GM23338 (cell line): ENCODE measurements around the gene DAB2. TPM values are rescaled to one million over a fixed set of nuclear protein-coding genes. Genes with fewer than 3 reads are reported as not detected.

ENCODE experiments used
- ATAC-seq: fragments of 200-7000 bp; cut with Tn5 transposase; 3 replicates; pipeline ENCODE4 v1.9.1; 2020
- DNase-seq: peaks from one replicate; pipeline ENCODE4 v3.0.0-alpha.2; 2015; ENCODE audit warnings: low spot score
- H2AFZ ChIP-seq: fragments of 200-600 bp; sonication (generic); 2 replicates; pipeline ENCODE4 v1.8.0; 2016; ENCODE audit warnings: antibody characterized with exemption, mild to moderate bottlenecking, moderate library complexity
- H3F3A ChIP-seq: fragments of 200-600 bp; sonication (generic); replicated peaks from 2 replicates; pipeline ENCODE4 v1.8.0; 2017; ENCODE audit warnings: antibody characterized with exemption, mixed run types, low read depth
- H3K27ac ChIP-seq: fragments of 200-600 bp; sonication (generic); 2 replicates; pipeline ENCODE4 v1.6.1; 2016; ENCODE audit warnings: low read depth
- H3K27me3 ChIP-seq: fragments of 200-600 bp; sonication (generic); 2 replicates; pipeline ENCODE4 v1.8.0; 2016; ENCODE audit warnings: mild to moderate bottlenecking, mixed run types, moderate library complexity; ENCODE audit not compliant: insufficient read depth
- H3K36me3 ChIP-seq: fragments of 200-600 bp; sonication (generic); 2 replicates; pipeline ENCODE4 v1.8.0; 2016; ENCODE audit warnings: mild to moderate bottlenecking; ENCODE audit not compliant: insufficient read depth
- H3K4me1 ChIP-seq: fragments of 200-600 bp; sonication (generic); 2 replicates; pipeline ENCODE4 v1.8.0; 2016; ENCODE audit warnings: mild to moderate bottlenecking, moderate library complexity; ENCODE audit not compliant: insufficient read depth
- H3K4me2 ChIP-seq: fragments of 200-600 bp; sonication (generic); 2 replicates; pipeline ENCODE4 v1.7.1; 2017; ENCODE audit warnings: mixed run types
- H3K4me3 ChIP-seq: fragments of 200-600 bp; sonication (generic); 2 replicates; pipeline ENCODE4 v1.6.1; 2016; ENCODE audit warnings: mixed run types
- H3K79me2 ChIP-seq: fragments of 200-600 bp; sonication (generic); replicated peaks from 2 replicates; pipeline ENCODE4 v1.8.0; 2017; ENCODE audit warnings: mild to moderate bottlenecking; ENCODE audit not compliant: insufficient read depth
- H3K9me2 ChIP-seq: fragments of 200-600 bp; sonication (generic); 2 replicates; pipeline ENCODE4 v1.8.0; 2017; ENCODE audit not compliant: insufficient read depth
- H4K20me1 ChIP-seq: fragments of 200-600 bp; sonication (generic); replicated peaks from 2 replicates; pipeline ENCODE4 v1.8.0; 2017; ENCODE audit warnings: mild to moderate bottlenecking; ENCODE audit not compliant: insufficient read depth
- H3K27ac Mint-ChIP-seq: 2 replicates; pipeline ENCODE4 v1.8.0; 2020; ENCODE audit warnings: inconsistent platforms, mild to moderate bottlenecking, moderate library complexity, mixed read lengths
- H3K27me3 Mint-ChIP-seq: 3 replicates; pipeline ENCODE4 v1.8.0; 2022; ENCODE audit warnings: low read depth, mild to moderate bottlenecking, moderate library complexity, mixed read lengths, inconsistent platforms; ENCODE audit not compliant: insufficient read depth, poor library complexity
- H3K36me3 Mint-ChIP-seq: 3 replicates; pipeline ENCODE4 v1.8.0; 2021; ENCODE audit warnings: low read depth, mild to moderate bottlenecking, inconsistent platforms, moderate library complexity, mixed read lengths
- H3K4me1 Mint-ChIP-seq: 3 replicates; pipeline ENCODE4 v1.8.0; 2020; ENCODE audit warnings: mild to moderate bottlenecking, inconsistent platforms, mixed read lengths
- H3K4me3 Mint-ChIP-seq: 3 replicates; pipeline ENCODE4 v1.8.0; 2021; ENCODE audit warnings: moderate library complexity, mild to moderate bottlenecking, inconsistent platforms, mixed read lengths
- H3K9me3 Mint-ChIP-seq: 3 replicates; pipeline ENCODE4 v1.8.0; 2020; ENCODE audit warnings: moderate library complexity, mild to moderate bottlenecking, inconsistent platforms, mixed read lengths
- CREB1 ChIP-seq: fragments of 250-450 bp; sonication (Bioruptor Pico); IDR thresholded peaks from 2 replicates; pipeline ENCODE4 v1.5.0; 2020; ENCODE audit warnings: low read depth, mild to moderate bottlenecking, moderate library complexity
- EZH2 ChIP-seq: fragments of 200-600 bp; sonication (generic); IDR thresholded peaks from one replicate; pipeline ENCODE4 v1.8.0; 2017; ENCODE audit warnings: antibody characterized with exemption, mild to moderate bottlenecking, low read depth; ENCODE audit not compliant: unreplicated experiment
- EZH2phosphoT487 ChIP-seq: fragments of 200-600 bp; sonication (generic); IDR thresholded peaks from one replicate; pipeline ENCODE4 v1.8.1; 2018; ENCODE audit warnings: antibody characterized with exemption; ENCODE audit not compliant: unreplicated experiment
- JUNB ChIP-seq: IDR thresholded peaks from one replicate; pipeline ENCODE4 v1.6.1; 2016; ENCODE audit warnings: antibody characterized with exemption; ENCODE audit not compliant: unreplicated experiment
- NANOG ChIP-seq: IDR thresholded peaks from 2 replicates; pipeline ENCODE4 v1.6.1; 2016; ENCODE audit warnings: antibody characterized with exemption, borderline replicate concordance
- POLR2AphosphoS5 ChIP-seq: IDR thresholded peaks from 2 replicates; pipeline ENCODE4 v1.6.1; 2016; ENCODE audit warnings: antibody characterized with exemption, low read depth
- STAT1 ChIP-seq: IDR thresholded peaks from one replicate; pipeline ENCODE4 v1.6.1; 2016; ENCODE audit warnings: antibody characterized with exemption; ENCODE audit not compliant: unreplicated experiment
- ZNF114 ChIP-seq: fragments of 250-450 bp; sonication (Bioruptor Pico); IDR thresholded peaks from 2 replicates; pipeline ENCODE4 v1.5.0; 2020; ENCODE audit warnings: mild to moderate bottlenecking, moderate library complexity
- ZNF331 ChIP-seq: fragments of 250-450 bp; sonication (Bioruptor Pico); IDR thresholded peaks from 2 replicates; pipeline ENCODE4 v1.5.0; 2020; ENCODE audit warnings: low read depth, mild to moderate bottlenecking, moderate library complexity
- polyA plus RNA-seq: library from polyadenylated mRNA; unstranded; fragments of >200 nt; fragmentation: Nextera tagmentation; extraction: Ambion mirVana; gene quantifications from 2 replicates; pipeline ENCODE4 v1.2.1, GENCODE V29; 2016
- total RNA-seq: library from RNA; depleted of rRNA; stranded (reverse); fragments of >200 nt; shearing (Covaris generic); gene quantifications from 2 replicates; pipeline ENCODE4 v1.2.3, GENCODE V29; 2014
- TF ChIP-seq, protein P1 (sequence below): fragments of 250-450 bp; sonication (Bioruptor Pico); IDR thresholded peaks from 2 replicates; pipeline ENCODE4 v1.5.0; 2020; ENCODE audit warnings: mild to moderate bottlenecking, moderate library complexity
- TF ChIP-seq, protein P2 (sequence below): IDR thresholded peaks from one replicate; pipeline ENCODE4 v1.6.1; 2018; ENCODE audit warnings: antibody characterized with exemption; ENCODE audit not compliant: unreplicated experiment
- TF ChIP-seq, protein P3 (sequence below): IDR thresholded peaks from 2 replicates; pipeline ENCODE4 v1.6.1; 2016; ENCODE audit warnings: antibody characterized with exemption
- TF ChIP-seq, protein P4 (sequence below), 2 experiments: fragments of 200-600 bp in 1 of 2; sonication (generic) in 1 of 2; conservative IDR thresholded peaks; 2 replicates each; pipeline versions ENCODE4 v1.5.1 to v1.6.1; 2016 to 2017; ENCODE audit warnings: antibody characterized with exemption in 2 of 2, low read depth in 2 of 2, mild to moderate bottlenecking in 2 of 2, moderate library complexity in 1 of 2

DAB2 gene
- total and polyA plus RNA-seq, 2 experiments from 2014 or later = 6.4 to 8.4 TPM

DNA sequence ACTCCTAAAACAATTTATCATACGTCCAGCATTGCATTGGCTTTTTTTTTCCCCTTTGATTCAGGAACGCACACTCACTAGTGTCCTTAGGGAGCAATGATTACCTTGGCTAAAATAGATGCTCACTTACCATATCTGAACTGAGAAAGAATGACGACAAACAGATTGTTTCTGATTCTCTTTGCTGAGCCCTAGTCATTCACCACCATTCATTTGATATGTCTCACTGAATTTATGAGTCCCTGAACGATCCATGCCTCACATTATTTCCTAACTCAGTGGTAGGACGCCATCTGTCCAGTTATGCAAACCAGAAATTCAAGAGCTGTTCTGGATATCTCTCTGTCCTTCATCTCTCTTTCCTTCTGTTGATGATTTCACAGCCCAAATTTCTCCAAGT, 39.3 kb upstream of the DAB2 start (continued):
- no peak for TF ChIP-seq POLR2AphosphoS5

DNA sequence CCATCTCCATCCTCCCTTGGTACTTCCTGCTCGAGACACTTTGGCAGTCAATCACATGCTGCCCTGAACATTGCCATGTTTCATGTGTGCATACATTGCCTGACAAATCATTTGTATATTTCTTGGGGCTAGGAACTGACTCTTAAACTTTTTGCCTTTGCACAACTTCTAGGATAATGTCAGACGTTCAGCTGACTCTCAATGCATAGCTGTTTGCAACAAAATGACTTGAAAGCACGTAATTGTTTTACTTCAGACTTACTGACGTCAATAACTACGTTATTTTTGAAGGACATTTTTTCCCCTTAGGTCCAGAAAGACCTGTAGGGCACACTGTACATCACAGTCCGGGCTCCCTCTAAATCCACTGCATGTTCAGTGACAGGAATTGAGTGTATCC, 37.4 kb upstream of the DAB2 start:
- no peaks in the 10 kb centered on the region for H3F3A ChIP-seq
- Mint-ChIP-seq H3K36me3 (no peaks in the 10 kb centered on the region), H3K27ac (no peak overlapping the region), H3K4me1 (peaks cover 6% of the 10 kb centered on the region; the same call in 2 of the 3 replicates), H3K9me3 (no peaks in the 10 kb centered on the region), H3K4me3 (no peak overlapping the region), H3K27me3 (peaks cover 2% of the 10 kb centered on the region)
- H3K27me3 ChIP-seq = no peaks in the 10 kb centered on the region; the same call in 1 of the 2 replicates
- no peaks in the 10 kb centered on the region for H3K79me2 ChIP-seq
- 0 out of 2 replicates have a peak, but pooled peaks cover 3% of the 10 kb centered on the region for H3K9me2 ChIP-seq
- no peak overlapping the region for H3K4me3 ChIP-seq
- no peaks in the 10 kb centered on the region for H3K36me3 ChIP-seq
- H3K4me2 ChIP-seq = no peak overlapping the region
- H2AFZ ChIP-seq = no peak overlapping the region
- no peak for ATAC-seq
- TF ChIP-seq ZNF331 (CRISPR knock-in tag) (no peak), POLR2AphosphoS5 (no peak), STAT1 (no peak), NANOG (no peak), ZNF114 (CRISPR knock-in tag) (no peak), JUNB (no peak), EZH2phosphoT487 (no peak), CREB1 (CRISPR knock-in tag) (no peak), EZH2 (no peak)
- TF ChIP-seq, protein P1, sequence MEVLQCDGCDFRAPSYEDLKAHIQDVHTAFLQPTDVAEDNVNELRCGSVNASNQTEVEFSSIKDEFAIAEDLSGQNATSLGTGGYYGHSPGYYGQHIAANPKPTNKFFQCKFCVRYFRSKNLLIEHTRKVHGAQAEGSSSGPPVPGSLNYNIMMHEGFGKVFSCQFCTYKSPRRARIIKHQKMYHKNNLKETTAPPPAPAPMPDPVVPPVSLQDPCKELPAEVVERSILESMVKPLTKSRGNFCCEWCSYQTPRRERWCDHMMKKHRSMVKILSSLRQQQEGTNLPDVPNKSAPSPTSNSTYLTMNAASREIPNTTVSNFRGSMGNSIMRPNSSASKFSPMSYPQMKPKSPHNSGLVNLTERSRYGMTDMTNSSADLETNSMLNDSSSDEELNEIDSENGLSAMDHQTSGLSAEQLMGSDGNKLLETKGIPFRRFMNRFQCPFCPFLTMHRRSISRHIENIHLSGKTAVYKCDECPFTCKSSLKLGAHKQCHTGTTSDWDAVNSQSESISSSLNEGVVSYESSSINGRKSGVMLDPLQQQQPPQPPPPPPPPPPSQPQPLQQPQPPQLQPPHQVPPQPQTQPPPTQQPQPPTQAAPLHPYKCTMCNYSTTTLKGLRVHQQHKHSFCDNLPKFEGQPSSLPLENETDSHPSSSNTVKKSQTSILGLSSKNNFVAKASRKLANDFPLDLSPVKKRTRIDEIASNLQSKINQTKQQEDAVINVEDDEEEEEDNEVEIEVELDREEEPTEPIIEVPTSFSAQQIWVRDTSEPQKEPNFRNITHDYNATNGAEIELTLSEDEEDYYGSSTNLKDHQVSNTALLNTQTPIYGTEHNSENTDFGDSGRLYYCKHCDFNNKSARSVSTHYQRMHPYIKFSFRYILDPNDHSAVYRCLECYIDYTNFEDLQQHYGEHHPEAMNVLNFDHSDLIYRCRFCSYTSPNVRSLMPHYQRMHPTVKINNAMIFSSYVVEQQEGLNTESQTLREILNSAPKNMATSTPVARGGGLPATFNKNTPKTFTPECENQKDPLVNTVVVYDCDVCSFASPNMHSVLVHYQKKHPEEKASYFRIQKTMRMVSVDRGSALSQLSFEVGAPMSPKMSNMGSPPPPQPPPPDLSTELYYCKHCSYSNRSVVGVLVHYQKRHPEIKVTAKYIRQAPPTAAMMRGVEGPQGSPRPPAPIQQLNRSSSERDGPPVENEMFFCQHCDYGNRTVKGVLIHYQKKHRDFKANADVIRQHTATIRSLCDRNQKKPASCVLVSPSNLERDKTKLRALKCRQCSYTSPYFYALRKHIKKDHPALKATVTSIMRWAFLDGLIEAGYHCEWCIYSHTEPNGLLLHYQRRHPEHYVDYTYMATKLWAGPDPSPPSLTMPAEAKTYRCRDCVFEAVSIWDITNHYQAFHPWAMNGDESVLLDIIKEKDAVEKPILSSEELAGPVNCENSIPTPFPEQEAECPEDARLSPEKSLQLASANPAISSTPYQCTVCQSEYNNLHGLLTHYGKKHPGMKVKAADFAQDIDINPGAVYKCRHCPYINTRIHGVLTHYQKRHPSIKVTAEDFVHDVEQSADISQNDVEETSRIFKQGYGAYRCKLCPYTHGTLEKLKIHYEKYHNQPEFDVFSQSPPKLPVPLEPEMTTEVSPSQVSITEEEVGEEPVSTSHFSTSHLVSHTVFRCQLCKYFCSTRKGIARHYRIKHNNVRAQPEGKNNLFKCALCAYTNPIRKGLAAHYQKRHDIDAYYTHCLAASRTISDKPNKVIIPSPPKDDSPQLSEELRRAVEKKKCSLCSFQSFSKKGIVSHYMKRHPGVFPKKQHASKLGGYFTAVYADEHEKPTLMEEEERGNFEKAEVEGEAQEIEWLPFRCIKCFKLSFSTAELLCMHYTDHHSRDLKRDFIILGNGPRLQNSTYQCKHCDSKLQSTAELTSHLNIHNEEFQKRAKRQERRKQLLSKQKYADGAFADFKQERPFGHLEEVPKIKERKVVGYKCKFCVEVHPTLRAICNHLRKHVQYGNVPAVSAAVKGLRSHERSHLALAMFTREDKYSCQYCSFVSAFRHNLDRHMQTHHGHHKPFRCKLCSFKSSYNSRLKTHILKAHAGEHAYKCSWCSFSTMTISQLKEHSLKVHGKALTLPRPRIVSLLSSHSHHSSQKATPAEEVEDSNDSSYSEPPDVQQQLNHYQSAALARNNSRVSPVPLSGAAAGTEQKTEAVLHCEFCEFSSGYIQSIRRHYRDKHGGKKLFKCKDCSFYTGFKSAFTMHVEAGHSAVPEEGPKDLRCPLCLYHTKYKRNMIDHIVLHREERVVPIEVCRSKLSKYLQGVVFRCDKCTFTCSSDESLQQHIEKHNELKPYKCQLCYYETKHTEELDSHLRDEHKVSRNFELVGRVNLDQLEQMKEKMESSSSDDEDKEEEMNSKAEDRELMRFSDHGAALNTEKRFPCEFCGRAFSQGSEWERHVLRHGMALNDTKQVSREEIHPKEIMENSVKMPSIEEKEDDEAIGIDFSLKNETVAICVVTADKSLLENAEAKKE (CRISPR knock-in tag) = no peak
- TF ChIP-seq, protein P2, sequence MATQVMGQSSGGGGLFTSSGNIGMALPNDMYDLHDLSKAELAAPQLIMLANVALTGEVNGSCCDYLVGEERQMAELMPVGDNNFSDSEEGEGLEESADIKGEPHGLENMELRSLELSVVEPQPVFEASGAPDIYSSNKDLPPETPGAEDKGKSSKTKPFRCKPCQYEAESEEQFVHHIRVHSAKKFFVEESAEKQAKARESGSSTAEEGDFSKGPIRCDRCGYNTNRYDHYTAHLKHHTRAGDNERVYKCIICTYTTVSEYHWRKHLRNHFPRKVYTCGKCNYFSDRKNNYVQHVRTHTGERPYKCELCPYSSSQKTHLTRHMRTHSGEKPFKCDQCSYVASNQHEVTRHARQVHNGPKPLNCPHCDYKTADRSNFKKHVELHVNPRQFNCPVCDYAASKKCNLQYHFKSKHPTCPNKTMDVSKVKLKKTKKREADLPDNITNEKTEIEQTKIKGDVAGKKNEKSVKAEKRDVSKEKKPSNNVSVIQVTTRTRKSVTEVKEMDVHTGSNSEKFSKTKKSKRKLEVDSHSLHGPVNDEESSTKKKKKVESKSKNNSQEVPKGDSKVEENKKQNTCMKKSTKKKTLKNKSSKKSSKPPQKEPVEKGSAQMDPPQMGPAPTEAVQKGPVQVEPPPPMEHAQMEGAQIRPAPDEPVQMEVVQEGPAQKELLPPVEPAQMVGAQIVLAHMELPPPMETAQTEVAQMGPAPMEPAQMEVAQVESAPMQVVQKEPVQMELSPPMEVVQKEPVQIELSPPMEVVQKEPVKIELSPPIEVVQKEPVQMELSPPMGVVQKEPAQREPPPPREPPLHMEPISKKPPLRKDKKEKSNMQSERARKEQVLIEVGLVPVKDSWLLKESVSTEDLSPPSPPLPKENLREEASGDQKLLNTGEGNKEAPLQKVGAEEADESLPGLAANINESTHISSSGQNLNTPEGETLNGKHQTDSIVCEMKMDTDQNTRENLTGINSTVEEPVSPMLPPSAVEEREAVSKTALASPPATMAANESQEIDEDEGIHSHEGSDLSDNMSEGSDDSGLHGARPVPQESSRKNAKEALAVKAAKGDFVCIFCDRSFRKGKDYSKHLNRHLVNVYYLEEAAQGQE = no peak
- TF ChIP-seq, protein P3, sequence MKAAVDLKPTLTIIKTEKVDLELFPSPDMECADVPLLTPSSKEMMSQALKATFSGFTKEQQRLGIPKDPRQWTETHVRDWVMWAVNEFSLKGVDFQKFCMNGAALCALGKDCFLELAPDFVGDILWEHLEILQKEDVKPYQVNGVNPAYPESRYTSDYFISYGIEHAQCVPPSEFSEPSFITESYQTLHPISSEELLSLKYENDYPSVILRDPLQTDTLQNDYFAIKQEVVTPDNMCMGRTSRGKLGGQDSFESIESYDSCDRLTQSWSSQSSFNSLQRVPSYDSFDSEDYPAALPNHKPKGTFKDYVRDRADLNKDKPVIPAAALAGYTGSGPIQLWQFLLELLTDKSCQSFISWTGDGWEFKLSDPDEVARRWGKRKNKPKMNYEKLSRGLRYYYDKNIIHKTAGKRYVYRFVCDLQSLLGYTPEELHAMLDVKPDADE = no peak
- TF ChIP-seq, protein P4, sequence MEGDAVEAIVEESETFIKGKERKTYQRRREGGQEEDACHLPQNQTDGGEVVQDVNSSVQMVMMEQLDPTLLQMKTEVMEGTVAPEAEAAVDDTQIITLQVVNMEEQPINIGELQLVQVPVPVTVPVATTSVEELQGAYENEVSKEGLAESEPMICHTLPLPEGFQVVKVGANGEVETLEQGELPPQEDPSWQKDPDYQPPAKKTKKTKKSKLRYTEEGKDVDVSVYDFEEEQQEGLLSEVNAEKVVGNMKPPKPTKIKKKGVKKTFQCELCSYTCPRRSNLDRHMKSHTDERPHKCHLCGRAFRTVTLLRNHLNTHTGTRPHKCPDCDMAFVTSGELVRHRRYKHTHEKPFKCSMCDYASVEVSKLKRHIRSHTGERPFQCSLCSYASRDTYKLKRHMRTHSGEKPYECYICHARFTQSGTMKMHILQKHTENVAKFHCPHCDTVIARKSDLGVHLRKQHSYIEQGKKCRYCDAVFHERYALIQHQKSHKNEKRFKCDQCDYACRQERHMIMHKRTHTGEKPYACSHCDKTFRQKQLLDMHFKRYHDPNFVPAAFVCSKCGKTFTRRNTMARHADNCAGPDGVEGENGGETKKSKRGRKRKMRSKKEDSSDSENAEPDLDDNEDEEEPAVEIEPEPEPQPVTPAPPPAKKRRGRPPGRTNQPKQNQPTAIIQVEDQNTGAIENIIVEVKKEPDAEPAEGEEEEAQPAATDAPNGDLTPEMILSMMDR (conservative IDR thresholded peaks at IDR 0.05; ENCODE audit: low read depth in 2 of 2) = no peak
- H4K20me1 ChIP-seq = no peaks in the 10 kb centered on the region
- no peak for DNase-seq
- no peaks in the 10 kb centered on the region for H3K4me1 ChIP-seq
- no peak overlapping the region for H3K27ac ChIP-seq
